Measurements from ENCODE around the gene PHYHIPL. TPM values are rescaled to one million over a fixed set of nuclear protein-coding genes. Genes with fewer than 3 reads are reported as not detected.
"Not testable (repeated sequence)": the region's sequence is repeated elsewhere in the genome, so short reads cannot be mapped to it uniquely, and the experiment has no call there.

Gene PHYHIPL
- total RNA-seq, 1 donor from 2014 or later = not detected

GRCh38 chr10:59179068-59179467 is 2.6 kb downstream of the PHYHIPL start:
- intact Hi-C loops (cut with DNase I) = loop anchor here (5.0 kb wide), 1 partner anchor 212 kb away; no protein-coding TSS in a partner anchor
- no peak for ATAC-seq
- no peak for DNase-seq (ENCODE audit: missing footprints)

DNA sequence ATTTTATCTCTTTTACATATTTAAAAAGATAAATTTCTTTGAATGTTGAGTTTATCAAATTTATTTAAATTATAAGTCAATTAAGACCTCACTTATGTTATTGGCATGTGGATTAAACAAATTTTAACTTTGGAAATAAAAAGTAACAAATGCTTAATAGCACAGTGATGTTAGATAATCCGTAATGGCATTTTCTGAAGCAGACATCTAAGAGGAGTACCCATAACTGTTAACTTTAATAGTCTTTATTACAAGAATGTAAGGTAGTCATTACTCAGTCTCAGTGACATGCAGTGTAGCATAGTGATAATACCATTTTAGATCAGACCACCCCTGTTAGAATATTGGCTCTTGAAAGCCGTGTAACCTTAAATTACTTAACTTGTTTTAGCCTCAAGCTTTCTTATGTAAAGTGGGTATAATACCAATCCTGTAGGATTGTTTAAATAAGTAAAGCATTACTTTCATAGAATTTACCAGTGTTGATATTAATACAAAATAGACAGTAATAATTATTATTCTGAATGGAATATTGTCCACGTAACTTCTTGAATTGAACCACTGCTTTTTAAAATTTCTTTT is 4.3 kb downstream of the PHYHIPL start:
- DNase-seq (ENCODE audit: missing footprints) (no peak), ATAC-seq (no peak)
- intact Hi-C loops (cut with DNase I) = loop anchor here (2.0 kb wide), 1 partner anchor 398 kb away; no protein-coding TSS in a partner anchor

GRCh38 chr10:59181668-59182067 is 5.2 kb downstream of the PHYHIPL start:
- intact Hi-C loops (cut with DNase I) = loop anchor here (2.0 kb wide), 2 partner anchors 229 to 399 kb away; no protein-coding TSS in a partner anchor
- DNase-seq (ENCODE audit: missing footprints) = no peak
- ATAC-seq = no peak

GRCh38 chr10:59190332-59190731 is 13.9 kb downstream of the PHYHIPL start:
- no peak for DNase-seq (ENCODE audit: missing footprints)
- intact Hi-C loops (cut with DNase I) = no loop called here
- no peak for ATAC-seq

DNA sequence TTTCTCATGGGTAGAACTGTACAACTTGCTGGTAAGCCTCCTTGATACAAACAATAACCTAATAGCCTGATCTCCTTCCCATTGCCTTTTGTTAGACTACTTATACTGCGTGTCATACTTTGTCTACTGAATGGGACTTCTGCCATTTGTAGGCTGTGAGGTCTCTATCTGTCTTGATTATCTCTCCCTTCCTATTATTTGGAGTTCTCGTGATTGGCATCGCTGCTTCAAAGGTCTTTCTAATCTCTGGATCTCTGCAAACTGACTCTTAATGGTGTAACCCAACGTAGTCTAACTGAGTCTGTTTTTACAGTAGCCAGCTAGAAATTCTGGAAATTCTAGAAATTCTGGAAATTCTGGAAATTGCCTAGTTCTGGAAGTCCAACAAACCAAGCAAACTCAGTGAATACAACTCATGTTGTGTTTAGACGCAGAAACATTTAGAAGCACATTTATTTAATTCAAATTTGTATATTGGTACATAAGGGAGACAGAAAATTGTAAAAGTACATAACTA is 29.8 kb downstream of the PHYHIPL start:
- ATAC-seq (no peak), DNase-seq (ENCODE audit: missing footprints) (no peak)
- intact Hi-C loops (cut with DNase I) = no loop called here

DNA sequence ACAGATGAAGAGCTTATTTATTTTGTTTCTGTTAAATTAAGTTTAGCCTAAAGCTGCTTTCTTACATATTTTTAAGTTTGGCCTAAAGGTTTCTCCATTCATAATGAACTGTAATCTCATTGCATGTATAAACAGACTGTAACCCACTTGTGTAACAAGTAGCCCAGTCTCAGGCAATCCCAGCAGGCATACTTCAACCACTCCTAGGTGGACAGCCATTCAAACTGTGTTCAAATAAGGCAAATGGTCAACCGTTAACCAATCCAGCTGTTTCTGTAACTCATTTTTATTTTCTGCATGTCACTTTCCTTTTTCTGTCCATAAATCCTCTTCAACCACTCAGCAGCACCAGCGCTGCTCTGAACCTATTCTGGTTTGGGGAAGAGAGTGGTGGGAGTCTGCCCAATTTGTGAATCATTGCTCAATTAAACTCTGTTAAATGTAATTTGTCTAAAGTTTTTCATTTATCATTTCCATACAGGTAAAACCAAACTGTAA is 35.9 kb downstream of the PHYHIPL start:
- no peak for DNase-seq (ENCODE audit: missing footprints)
- no peak for ATAC-seq
- intact Hi-C loops (cut with DNase I) = no loop called here

DNA sequence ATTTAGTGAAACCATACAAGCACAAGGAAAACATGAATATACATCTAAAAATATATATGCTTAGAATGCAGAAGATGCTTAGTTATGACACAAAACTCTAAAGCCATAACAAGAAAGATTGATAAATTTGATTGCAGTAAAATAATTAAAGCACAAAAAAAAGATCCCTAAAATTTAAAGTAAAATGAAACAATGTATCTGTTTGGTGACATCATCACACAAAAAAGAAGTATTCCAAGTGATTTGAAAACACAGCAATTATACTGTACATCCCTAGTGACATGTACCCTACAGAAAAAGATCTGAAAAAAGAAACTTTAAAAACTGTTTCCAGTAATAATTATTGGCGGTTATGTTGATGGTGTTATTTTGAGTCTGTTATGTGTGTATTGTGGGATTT is 37.7 kb downstream of the PHYHIPL start:
- no peak for ATAC-seq
- no peak for DNase-seq (ENCODE audit: missing footprints)
- intact Hi-C loops (cut with DNase I) = no loop called here

GRCh38 chr10:59216178-59216869 is 39.9 kb downstream of the PHYHIPL start:
- intact Hi-C loops (cut with DNase I) = no loop called here
- ATAC-seq (no peak), DNase-seq (ENCODE audit: missing footprints) (no peak)

DNA sequence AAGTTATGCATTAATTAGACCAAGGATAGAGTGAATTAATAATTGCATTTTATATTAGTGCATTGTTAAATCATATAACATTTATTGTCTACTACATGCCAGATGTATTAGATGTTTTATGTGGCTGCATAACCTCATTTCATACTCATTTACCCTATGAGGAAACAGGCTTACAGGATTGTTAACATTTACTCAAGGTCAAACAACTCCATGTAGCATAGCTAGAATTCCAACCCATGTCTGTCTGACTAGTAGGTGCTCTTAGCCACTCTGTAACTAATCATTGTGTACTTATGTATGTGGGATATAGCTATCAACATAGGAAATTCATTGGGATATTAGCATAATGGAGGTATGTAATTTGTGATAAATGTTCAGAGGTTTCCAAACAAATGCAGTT is 46.3 kb downstream of the PHYHIPL start:
- ATAC-seq = no peak
- intact Hi-C loops (cut with DNase I) = no loop called here
- DNase-seq (ENCODE audit: missing footprints) = no peak

- intact Hi-C loops (cut with DNase I); DNase-seq (ENCODE audit: missing footprints); ATAC-seq: not testable (repeated sequence)
These were observed 47.2 kb downstream of the PHYHIPL start for GRCh38 chr10:59223597-59223996.

GRCh38 chr10:59225211-59225610 is 48.8 kb downstream of the PHYHIPL start:
- no peak for DNase-seq (ENCODE audit: missing footprints)
- no peak for ATAC-seq
- intact Hi-C loops (cut with DNase I) = no loop called here

GRCh38 chr10:59227136-59227673 is 50.8 kb downstream of the PHYHIPL start:
- DNase-seq (ENCODE audit: missing footprints) (no peak), ATAC-seq (no peak)
- intact Hi-C loops (cut with DNase I) = no loop called here

GRCh38 chr10:59229441-59229840 is 53.0 kb downstream of the PHYHIPL start:
- DNase-seq (ENCODE audit: missing footprints) (no peak), ATAC-seq (no peak)
- intact Hi-C loops (cut with DNase I) = no loop called here

- DNase-seq (ENCODE audit: missing footprints) = no peak
- intact Hi-C loops (cut with DNase I) = loop anchor here (2.0 to 10.0 kb wide), 3 partner anchors 281 to 591 kb away; no protein-coding TSS in a partner anchor
- ATAC-seq = no peak
These were observed 57.8 kb downstream of the PHYHIPL start for GRCh38 chr10:59234194-59234593.

DNA sequence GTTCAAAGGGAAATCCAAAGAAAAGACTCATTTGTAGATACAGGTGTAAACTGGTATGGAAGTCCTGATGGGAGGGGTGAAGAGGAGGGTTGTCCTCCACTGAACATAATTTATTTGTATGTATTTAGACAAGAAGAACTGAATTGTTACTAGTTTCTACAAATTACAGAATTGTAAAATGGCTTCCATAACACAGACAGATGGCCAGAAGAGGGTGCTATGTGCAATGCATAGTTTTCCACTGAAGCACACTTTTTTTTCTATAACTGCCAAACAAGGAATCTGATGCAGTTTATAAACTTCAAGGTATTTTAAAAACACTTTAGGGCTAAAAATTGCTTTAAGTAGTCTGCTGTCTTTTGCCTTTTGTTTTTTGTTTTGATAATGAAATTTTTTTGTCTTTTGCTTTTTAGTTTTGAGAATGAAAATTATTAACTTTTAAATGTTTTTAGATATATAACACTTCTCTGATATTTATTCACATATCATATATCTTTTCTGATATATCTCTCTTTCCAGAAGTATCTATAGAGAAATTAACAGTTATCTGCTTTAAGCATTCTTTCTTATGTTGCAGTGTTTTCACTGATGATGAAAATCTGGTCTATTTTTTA is 58.5 kb downstream of the PHYHIPL start:
- ATAC-seq = no peak
- intact Hi-C loops (cut with DNase I) = loop anchor here (2.0 to 10.0 kb wide), 3 partner anchors 282 to 590 kb away; no protein-coding TSS in a partner anchor
- DNase-seq (ENCODE audit: missing footprints) = no peak

- intact Hi-C loops (cut with DNase I) = loop anchor here (10.0 kb wide), 2 partner anchors 451 to 589 kb away; no protein-coding TSS in a partner anchor
- no peak for DNase-seq (ENCODE audit: missing footprints)
- ATAC-seq = no peak
These were observed 59.7 kb downstream of the PHYHIPL start for GRCh38 chr10:59236064-59236697.

GRCh38 chr10:59237775-59238174 is 61.3 kb downstream of the PHYHIPL start:
- ATAC-seq (no peak), DNase-seq (ENCODE audit: missing footprints) (no peak)
- intact Hi-C loops (cut with DNase I) = loop anchor here (10.0 kb wide), 2 partner anchors 453 to 587 kb away; no protein-coding TSS in a partner anchor

- ATAC-seq; DNase-seq (ENCODE audit: missing footprints): not testable (repeated sequence)
- intact Hi-C loops (cut with DNase I) = loop anchor here (10.0 kb wide), 2 partner anchors 454 to 586 kb away; no protein-coding TSS in a partner anchor
These were observed 62.7 kb downstream of the PHYHIPL start for GRCh38 chr10:59239108-59239507.
